HepG2 (cell line): Measurements from ENCODE around the gene CSHL1. TPM values are rescaled to one million over a fixed set of nuclear protein-coding genes. Genes with fewer than 3 reads are reported as not detected.
A peak's percentile ranks its signal among the peaks of the same experiment; 100 is the strongest.
"Not testable (repeated sequence)": the region's sequence is repeated elsewhere in the genome, so short reads cannot be mapped to it uniquely, and the experiment has no call there.

ENCODE experiments used
- ATAC-seq: fragments of 200-7000 bp; cut with Tn5 transposase; 3 replicates; pipeline ENCODE4 v1.9.1; 2020; ENCODE audit warnings: mild to moderate bottlenecking, moderate library complexity
- BruUV-seq: library from RNA; stranded (reverse); fragments of 400-500 nt; replicated peaks from 2 replicates; lab custom pipeline; 2021; lab: Mats Ljungman, UMichigan
- CTCF ChIA-PET: fragments of 300-600 bp; formaldehyde crosslinking; extraction: SDS; loops from one replicate; lab custom pipeline; 2021; ENCODE audit warnings: low total read pairs, inconsistent platforms, low intra/inter-chr PET ratio; lab: Yijun Ruan, JAX
- POLR2A ChIA-PET: fragments of 350-600 bp; sonication (Branson Sonifier 250); formaldehyde crosslinking; loops from one replicate; lab custom pipeline; 2020; ENCODE audit warnings: antibody characterized with exemption, inconsistent platforms; lab: Yijun Ruan, JAX
- DNase-seq: peaks from one replicate; pipeline ENCODE4 v3.0.0-alpha.2; 2015; ENCODE audit warnings: low spot score
- FAIRE-seq: peaks from 3 replicates; lab custom pipeline; 2011; peaks lifted over from hg19 to GRCh38; lab: Jason Lieb, UNC
- H2AFZ ChIP-seq: one replicate; pipeline ENCODE4 v1.6.1; 2011; ENCODE audit warnings: low read length, inconsistent platforms
- H3K27ac ChIP-seq: fragments of 300-600 bp; 3 replicates; pipeline ENCODE4 v1.8.0; 2011; ENCODE audit warnings: mixed run types, mild to moderate bottlenecking, mixed read lengths, low read length, inconsistent platforms; ENCODE audit not compliant: insufficient read depth; ENCODE audit errors: extremely low read length
- H3K27me3 ChIP-seq, 2 experiments: fragments of 200-600 bp in 1 of 2; 2 replicates in 1 of 2; 3 replicates in 1 of 2; pipeline versions ENCODE4 v1.6.0 to v1.8.0; 2011; ENCODE audit warnings: low read length in 2 of 2, mild to moderate bottlenecking in 2 of 2, moderate library complexity in 2 of 2, inconsistent platforms in 1 of 2; ENCODE audit not compliant: insufficient read depth in 2 of 2, control insufficient read depth in 1 of 2
- H3K36me3 ChIP-seq, 2 experiments: fragments of 200-600 bp in 1 of 2; replicated peaks in 1 of 2; 2 replicates in 1 of 2; 3 replicates in 1 of 2; pipeline versions ENCODE4 v1.5.1 to v1.8.0; 2011; ENCODE audit warnings: low read length in 2 of 2, inconsistent platforms in 1 of 2; ENCODE audit not compliant: insufficient read depth in 2 of 2, control insufficient read depth in 1 of 2
- H3K4me1 ChIP-seq: 2 replicates; pipeline ENCODE4 v1.5.1; 2012; ENCODE audit warnings: low read length, inconsistent platforms; ENCODE audit not compliant: insufficient read depth
- H3K4me2 ChIP-seq: 2 replicates; pipeline ENCODE4 v1.6.0; 2011; ENCODE audit warnings: low read depth, low read length, inconsistent platforms
- H3K4me3 ChIP-seq, 3 experiments: fragments of 200-600 bp in 1 of 3; sonication (generic), shearing (Covaris generic) in 1 of 3; replicated peaks in 1 of 3; 2 replicates each; pipeline ENCODE4 v1.5.1; 2011 to 2016; ENCODE audit warnings: low read length in 3 of 3, inconsistent platforms in 2 of 3, low read depth in 2 of 3, mild to moderate bottlenecking in 2 of 3, control low read depth in 1 of 3, mixed read lengths in 1 of 3; ENCODE audit not compliant: insufficient read depth in 1 of 3
- H3K79me2 ChIP-seq: one replicate; pipeline ENCODE4 v1.6.1; 2011; ENCODE audit warnings: low read length, inconsistent platforms; ENCODE audit not compliant: insufficient read depth
- H3K9ac ChIP-seq: 2 replicates; pipeline ENCODE4 v1.6.0; 2011; ENCODE audit warnings: mild to moderate bottlenecking, low read depth, low read length, inconsistent platforms; ENCODE audit not compliant: insufficient read depth
- H3K9me3 ChIP-seq: 2 replicates; pipeline ENCODE4 v1.5.1; 2012; ENCODE audit warnings: mild to moderate bottlenecking, low read length
- H4K20me1 ChIP-seq: 2 replicates; pipeline ENCODE4 v1.6.0; 2011; ENCODE audit warnings: inconsistent platforms, mild to moderate bottlenecking, low read length, moderate library complexity; ENCODE audit not compliant: insufficient read depth
- GFI1 ChIP-seq: sonication (generic); formaldehyde crosslinking; IDR thresholded peaks from 2 replicates; pipeline ENCODE4 v1.5.0; 2020; ENCODE audit warnings: missing genetic modification reagents, mild to moderate bottlenecking, borderline replicate concordance
- NR2F6 ChIP-seq, 2 experiments: IDR thresholded peaks; 2 replicates each; pipeline ENCODE4 v1.6.1; 2016; ENCODE audit warnings: antibody characterized with exemption in 1 of 2, mild to moderate bottlenecking in 1 of 2
- ZFP1 ChIP-seq: IDR thresholded peaks from 2 replicates; pipeline ENCODE4 v1.6.1; 2016
- ZMYM3 ChIP-seq: sonication (generic); formaldehyde crosslinking; IDR thresholded peaks from 2 replicates; pipeline ENCODE4 v1.5.1; 2020; ENCODE audit warnings: mild to moderate bottlenecking, missing genetic modification reagents
- ZNF629 ChIP-seq: sonication (generic); formaldehyde crosslinking; conservative IDR thresholded peaks from 2 replicates; pipeline ENCODE4 v1.5.0; 2020; ENCODE audit warnings: missing genetic modification reagents
- WGBS: methylation state at CpG from one replicate; pipeline ENCODE4 v1.1.6; 2017; ENCODE audit warnings: low lambda C conversion rate; 5-methylcytosine and 5-hydroxymethylcytosine counted together
- in situ Hi-C: cut with HindIII; loops from 2 replicates; pipeline ENCODE4 v1.10.0; 2017; ENCODE audit warnings: low pct_unique_long_range_greater_than_20kb; ENCODE audit not compliant: extremely low pct_ligation_motif_present
- intact Hi-C: fragments of 100-400 bp; cut with micrococcal nuclease; formaldehyde crosslinking; loops from one replicate; pipeline ENCODE4 v1.10.0; 2022; ENCODE audit not compliant: unreplicated experiment
- polyA plus RNA-seq, 8 experiments: library from polyadenylated mRNA; depleted of rRNA in 3 of 8; stranded (reverse) in 7 of 8; unstranded in 1 of 8; fragments of >200 nt; fragmentation: Illumina TruSeq in 4 of 8; extraction: Trizol in 4 of 8; gene quantifications; 2 replicates each; pipeline versions ENCODE4 v1.2.1 to v1.2.3, GENCODE V29; 2011 to 2016; ENCODE audit warnings: low read depth in 4 of 8, missing spikeins in 1 of 8, mixed read lengths in 1 of 8; ENCODE audit not compliant: insufficient read depth in 1 of 8
- total RNA-seq, 5 experiments: library from RNA; depleted of rRNA; stranded (reverse); fragments of >200 nt; fragmentation: Illumina TruSeq; extraction: Trizol; gene quantifications; 2 replicates each; pipeline ENCODE4 v1.2.3, GENCODE V29; 2016; ENCODE audit warnings: low read depth in 1 of 5
- TF ChIP-seq, protein P1 (sequence below): sonication (generic); formaldehyde crosslinking; IDR thresholded peaks from 2 replicates; pipeline ENCODE4 v1.4.0; 2020; ENCODE audit warnings: missing genetic modification reagents
- TF ChIP-seq, protein P2 (sequence below): IDR thresholded peaks from 2 replicates; pipeline ENCODE4 v1.6.1; 2012; ENCODE audit warnings: inconsistent platforms

CSHL1 gene
- total and polyA plus RNA-seq, 2 of the 13 experiments (the other 11 are each of a cell fraction or from before 2014, with no cell fraction given), result not detected

DNA sequence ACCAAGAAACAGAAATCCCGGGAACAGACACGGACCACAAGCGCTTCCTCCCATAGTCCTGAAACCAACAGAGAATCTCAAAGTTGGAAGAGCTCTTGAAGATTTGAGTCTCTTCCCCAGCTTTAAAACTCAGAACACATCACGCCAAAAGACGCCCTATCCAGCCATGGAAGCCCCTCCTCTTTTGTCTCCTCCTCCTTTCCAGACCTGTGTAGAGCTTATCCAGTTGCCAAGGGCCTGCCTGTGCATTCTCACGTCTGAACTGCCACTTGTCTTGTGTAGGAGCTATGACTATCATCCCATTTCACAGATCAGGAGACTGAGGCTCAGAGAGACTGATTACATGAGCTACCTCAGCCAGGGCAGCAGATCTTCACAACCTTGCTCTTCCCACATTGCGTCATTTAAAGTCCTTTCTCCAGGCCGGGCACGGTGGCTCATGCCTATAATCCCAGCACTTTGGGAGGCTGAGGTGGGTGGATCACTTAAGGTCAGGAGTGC is 28.4 kb downstream of the CSHL1 start:
- in situ Hi-C loops, H3K9ac ChIP-seq: not testable (repeated sequence)
- TF ChIP-seq ZNF629, result peak; percentile 75
- TF ChIP-seq ZMYM3 (CRISPR knock-in tag), result 0 out of 2 replicates have a peak, but pooled peaks have one; percentile 35
- TF ChIP-seq, all 625 proteins: peak for 2; not testable (repeated sequence) for 623
- H4K20me1 ChIP-seq, H3K4me2 ChIP-seq, H3K27ac ChIP-seq, POLR2A ChIA-PET, H3K4me1 ChIP-seq, DNase-seq, BruUV-seq, H3K79me2 ChIP-seq, ATAC-seq, H3K4me3 ChIP-seq, FAIRE-seq, H3K27me3 ChIP-seq, H2AFZ ChIP-seq, H3K9me3 ChIP-seq, intact Hi-C loops, H3K36me3 ChIP-seq: not testable (repeated sequence)
- WGBS, result 50% methylated on average over 9 of the region's 9 CpGs
- CTCF ChIA-PET, result interaction anchor here (1.3 kb wide), 1 partner anchor 16 kb away, joined by 4 read pairs; no protein-coding TSS in a partner anchor

DNA sequence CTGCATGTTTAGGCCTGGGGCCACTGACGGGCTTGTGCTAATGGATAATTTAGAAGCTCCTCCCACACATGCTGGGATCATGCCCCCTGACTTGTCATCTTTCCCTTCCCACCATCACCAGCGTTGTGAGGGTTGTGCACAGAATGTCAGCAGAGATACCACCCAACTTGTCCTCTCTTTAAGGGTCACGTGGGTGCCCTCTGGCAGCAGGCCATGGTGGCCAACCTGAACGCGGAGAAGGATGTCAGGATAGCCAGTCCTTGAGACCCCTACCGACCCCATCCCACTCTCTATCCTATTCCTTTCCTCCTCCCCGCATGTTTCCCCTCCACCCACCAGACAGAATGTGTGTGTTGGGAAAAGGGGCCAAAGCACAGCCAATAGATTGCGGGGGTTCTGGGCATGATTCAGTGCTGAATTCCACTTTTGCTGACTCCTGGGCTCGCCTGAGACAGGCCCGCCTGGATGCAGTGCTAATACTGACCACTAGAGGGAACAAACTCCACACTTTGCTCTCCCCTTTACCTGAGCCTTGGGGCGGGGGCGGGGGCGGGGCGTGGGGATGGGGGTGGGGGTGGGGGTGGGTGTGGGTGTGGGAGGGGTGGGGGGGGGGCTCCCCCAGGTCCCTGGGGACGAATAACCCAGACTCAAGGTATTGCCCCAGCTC is 29.0 kb downstream of the CSHL1 start, which contains the start of gene GH2:
GH2 (minus strand) TSS at position 10 of the 667 bp plus-strand sequence. CDS start 143 bp downstream, outside the sequence.
- in situ Hi-C loops (no loop called here), intact Hi-C loops (no loop called here)
- Histone ChIP-seq H2AFZ (no peak within 1 kb of the TSS), H3K36me3 (no peaks in the 10 kb centered on the region), H3K27ac (no peak within 1 kb of the TSS), H3K4me1 (peaks cover 9% of the 10 kb centered on the region; the same call in 1 of the 2 replicates), H3K79me2 (no peaks in the 10 kb centered on the region), H3K9me3 (no peaks in the 10 kb centered on the region), H4K20me1 (no peaks in the 10 kb centered on the region), H3K4me3 (no peak within 1 kb of the TSS), H3K9ac (no peak within 1 kb of the TSS), H3K4me2 (peak within 1 kb of the TSS; percentile 50), H3K27me3 (peaks cover under 1 to 1% of the 10 kb centered on the region in 2 experiments; a peak in 4 of 5 replicates)
- ATAC-seq, result peak; percentile 88
- no TSS peak for BruUV-seq
- CTCF ChIA-PET, result interaction anchor here (1.3 kb wide), 1 partner anchor 16 kb away, joined by 4 read pairs; no protein-coding TSS in a partner anchor
- DNase-seq, result peak; percentile 29
- FAIRE-seq, result no peak
- POLR2A ChIA-PET, result no interaction called here
- WGBS, result 31% methylated on average over 10 of the region's 15 CpGs
- TF ChIP-seq, protein P1, sequence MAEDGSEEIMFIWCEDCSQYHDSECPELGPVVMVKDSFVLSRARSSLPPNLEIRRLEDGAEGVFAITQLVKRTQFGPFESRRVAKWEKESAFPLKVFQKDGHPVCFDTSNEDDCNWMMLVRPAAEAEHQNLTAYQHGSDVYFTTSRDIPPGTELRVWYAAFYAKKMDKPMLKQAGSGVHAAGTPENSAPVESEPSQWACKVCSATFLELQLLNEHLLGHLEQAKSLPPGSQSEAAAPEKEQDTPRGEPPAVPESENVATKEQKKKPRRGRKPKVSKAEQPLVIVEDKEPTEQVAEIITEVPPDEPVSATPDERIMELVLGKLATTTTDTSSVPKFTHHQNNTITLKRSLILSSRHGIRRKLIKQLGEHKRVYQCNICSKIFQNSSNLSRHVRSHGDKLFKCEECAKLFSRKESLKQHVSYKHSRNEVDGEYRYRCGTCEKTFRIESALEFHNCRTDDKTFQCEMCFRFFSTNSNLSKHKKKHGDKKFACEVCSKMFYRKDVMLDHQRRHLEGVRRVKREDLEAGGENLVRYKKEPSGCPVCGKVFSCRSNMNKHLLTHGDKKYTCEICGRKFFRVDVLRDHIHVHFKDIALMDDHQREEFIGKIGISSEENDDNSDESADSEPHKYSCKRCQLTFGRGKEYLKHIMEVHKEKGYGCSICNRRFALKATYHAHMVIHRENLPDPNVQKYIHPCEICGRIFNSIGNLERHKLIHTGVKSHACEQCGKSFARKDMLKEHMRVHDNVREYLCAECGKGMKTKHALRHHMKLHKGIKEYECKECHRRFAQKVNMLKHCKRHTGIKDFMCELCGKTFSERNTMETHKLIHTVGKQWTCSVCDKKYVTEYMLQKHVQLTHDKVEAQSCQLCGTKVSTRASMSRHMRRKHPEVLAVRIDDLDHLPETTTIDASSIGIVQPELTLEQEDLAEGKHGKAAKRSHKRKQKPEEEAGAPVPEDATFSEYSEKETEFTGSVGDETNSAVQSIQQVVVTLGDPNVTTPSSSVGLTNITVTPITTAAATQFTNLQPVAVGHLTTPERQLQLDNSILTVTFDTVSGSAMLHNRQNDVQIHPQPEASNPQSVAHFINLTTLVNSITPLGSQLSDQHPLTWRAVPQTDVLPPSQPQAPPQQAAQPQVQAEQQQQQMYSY (CRISPR knock-in tag), result no peak
- no peak for TF ChIP-seq NR2F6 (IDR thresholded peaks at IDR 0.05)
- no peak for TF ChIP-seq NR2F6 (CRISPR knock-in tag; IDR thresholded peaks at IDR 0.05)
- no peak for TF ChIP-seq ZFP1 (CRISPR knock-in tag)
- TF ChIP-seq, protein P2, sequence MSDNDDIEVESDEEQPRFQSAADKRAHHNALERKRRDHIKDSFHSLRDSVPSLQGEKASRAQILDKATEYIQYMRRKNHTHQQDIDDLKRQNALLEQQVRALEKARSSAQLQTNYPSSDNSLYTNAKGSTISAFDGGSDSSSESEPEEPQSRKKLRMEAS, result no peak
- no peak for TF ChIP-seq GFI1 (CRISPR knock-in tag)
